Activated CD4-positive, alpha-beta memory T cell treated with anti-CD3 and anti-CD28 coated beads for 36 hours (primary cell): ENCODE data around the gene ISCA2. TPM values are rescaled to one million over a fixed set of nuclear protein-coding genes. Genes with fewer than 3 reads are reported as not detected.

ENCODE experiments used
- CTCF ChIA-PET: fragments of 350-600 bp; sonication (Branson Sonifier 250); formaldehyde crosslinking; loops from one replicate; lab custom pipeline; 2021; ENCODE audit warnings: antibody characterized with exemption, inconsistent platforms; lab: Charles Lee
- POLR2A ChIA-PET: fragments of 350-600 bp; sonication (Branson Sonifier 250); formaldehyde crosslinking; loops from one replicate; lab custom pipeline; 2021; ENCODE audit warnings: antibody characterized with exemption; lab: Charles Lee
- DNase-seq: peaks from one replicate; pipeline ENCODE4 v3.0.0-alpha.2; 2020
- H3K27ac Mint-ChIP-seq: one replicate; pipeline ENCODE4 v1.8.0; 2021; ENCODE audit warnings: mixed read lengths
- H3K27me3 Mint-ChIP-seq: one replicate; pipeline ENCODE4 v1.8.0; 2021; ENCODE audit warnings: mixed read lengths
- H3K36me3 Mint-ChIP-seq: one replicate; pipeline ENCODE4 v1.8.0; 2021; ENCODE audit warnings: mixed read lengths
- H3K4me1 Mint-ChIP-seq: one replicate; pipeline ENCODE4 v1.8.0; 2021; ENCODE audit warnings: low read depth, mixed read lengths
- H3K4me3 Mint-ChIP-seq: one replicate; pipeline ENCODE4 v1.8.0; 2021; ENCODE audit warnings: mild to moderate bottlenecking, mixed read lengths
- H3K9me3 Mint-ChIP-seq: one replicate; pipeline ENCODE4 v1.8.0; 2021; ENCODE audit warnings: mixed read lengths
- intact Hi-C: fragments of 100-400 bp; cut with micrococcal nuclease; formaldehyde crosslinking; loops from one replicate; pipeline ENCODE4 v1.15.1; 2023
- total RNA-seq, 2 experiments: library from RNA; stranded (reverse); gene quantifications; one replicate each; pipeline ENCODE4 v1.2.3, GENCODE V29; 2021

Gene ISCA2
- total RNA-seq, 2 experiments from 2014 or later = 33.6 to 35.2 TPM

DNA sequence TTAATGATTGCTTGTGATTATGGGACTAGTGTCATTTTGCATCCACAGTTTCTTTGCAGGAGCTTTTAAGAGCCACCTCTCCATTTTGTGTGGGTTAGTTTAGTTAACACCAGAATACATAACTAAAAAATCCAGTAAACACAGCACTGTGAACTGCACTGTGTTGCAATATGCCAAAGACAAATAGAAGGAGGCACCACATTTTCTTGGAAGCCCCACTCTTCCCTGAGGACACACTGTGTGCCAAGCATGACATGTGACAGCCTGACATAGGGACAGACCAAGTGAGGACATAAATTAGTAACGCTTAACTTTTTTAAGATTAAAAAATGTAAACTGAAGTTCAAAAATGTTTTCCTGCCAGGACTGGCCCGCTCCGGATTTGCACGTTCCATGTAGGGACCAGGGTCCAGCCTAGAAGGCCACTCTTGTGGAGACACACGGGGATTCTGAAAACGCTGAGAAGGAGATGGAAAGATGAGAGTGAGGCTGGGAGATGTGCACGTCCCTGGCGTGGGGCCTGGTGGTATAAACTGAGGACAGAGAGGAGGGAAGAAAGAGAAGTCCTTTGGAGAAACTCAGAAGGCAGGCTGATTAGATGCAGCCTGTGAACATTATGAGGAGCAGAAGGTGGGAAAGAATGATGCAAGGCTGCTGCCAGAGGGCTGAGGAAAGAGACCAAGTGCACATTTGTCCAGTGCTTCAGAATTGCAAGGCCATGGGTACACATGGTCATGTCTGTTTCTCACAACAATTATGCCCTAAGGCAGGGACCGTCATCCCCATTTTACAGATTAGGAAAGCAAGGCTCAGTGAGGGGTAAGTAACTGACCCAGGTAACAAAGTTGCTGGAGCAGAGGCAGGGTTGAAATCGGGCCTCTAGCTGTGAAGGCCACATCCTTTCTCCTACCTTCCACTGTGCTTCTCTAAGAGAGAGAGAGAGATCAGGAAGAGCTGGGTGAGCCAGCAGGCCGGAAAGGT lies 45.1 kb downstream of the ISCA2 start:
- H3K27me3 Mint-ChIP-seq = no peaks in the 10 kb centered on the region
- H3K27ac Mint-ChIP-seq = no peak overlapping the region
- no peak overlapping the region for H3K4me3 Mint-ChIP-seq
- no peaks in the 10 kb centered on the region for H3K9me3 Mint-ChIP-seq
- POLR2A ChIA-PET = no interaction called here
- intact Hi-C loops = no loop called here
- DNase-seq = no peak
- no peaks in the 10 kb centered on the region for H3K4me1 Mint-ChIP-seq
- CTCF ChIA-PET = no interaction called here
- no peaks in the 10 kb centered on the region for H3K36me3 Mint-ChIP-seq

DNA sequence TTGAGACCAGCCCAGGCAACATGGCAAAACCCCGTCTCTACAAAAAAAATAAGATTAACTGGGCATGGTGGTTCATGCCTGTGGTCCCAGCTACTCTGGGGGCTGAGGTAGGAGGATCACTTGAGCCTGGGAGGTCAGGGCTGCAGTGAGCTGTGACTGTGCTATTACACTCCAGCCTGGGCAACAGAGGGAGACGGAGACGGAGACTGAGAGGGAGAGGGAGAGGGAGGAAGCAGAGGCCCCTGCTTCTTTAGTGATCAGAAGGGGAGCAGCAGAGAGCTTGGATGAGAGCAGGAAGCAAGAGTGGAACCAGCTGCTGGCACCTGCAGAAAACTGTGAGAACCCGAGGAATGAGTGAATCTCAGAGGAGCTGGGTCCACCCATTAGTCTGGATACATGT lies 45.9 kb downstream of the ISCA2 start:
- Mint-ChIP-seq H3K27me3 (no peaks in the 10 kb centered on the region), H3K4me3 (no peak overlapping the region), H3K9me3 (no peaks in the 10 kb centered on the region), H3K4me1 (no peaks in the 10 kb centered on the region), H3K27ac (no peak overlapping the region), H3K36me3 (no peaks in the 10 kb centered on the region)
- intact Hi-C loops = no loop called here
- no peak for DNase-seq
- ChIA-PET POLR2A (no interaction called here), CTCF (no interaction called here)

DNA sequence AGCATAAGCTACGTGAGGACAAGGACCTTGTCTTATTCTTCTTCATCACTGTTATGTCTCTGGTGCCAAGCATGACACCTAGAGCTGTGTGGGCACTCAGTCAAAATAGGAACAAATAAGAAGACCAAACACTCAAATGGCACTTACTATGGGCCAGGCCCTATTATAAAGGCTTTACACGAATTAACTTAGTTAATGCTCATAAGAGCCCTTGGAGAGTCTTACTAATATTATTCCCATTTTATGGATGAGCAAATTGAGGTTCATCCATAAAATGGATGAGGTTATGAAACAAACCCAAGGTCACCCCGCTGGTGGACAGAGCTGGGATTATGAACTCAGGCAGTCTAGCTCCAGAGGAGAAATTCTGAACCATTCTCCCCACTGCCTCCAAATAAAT lies 47.7 kb downstream of the ISCA2 start:
- H3K4me1 Mint-ChIP-seq = no peaks in the 10 kb centered on the region
- intact Hi-C loops = no loop called here
- no peaks in the 10 kb centered on the region for H3K9me3 Mint-ChIP-seq
- H3K36me3 Mint-ChIP-seq = no peaks in the 10 kb centered on the region
- no peak overlapping the region for H3K4me3 Mint-ChIP-seq
- no peaks in the 10 kb centered on the region for H3K27me3 Mint-ChIP-seq
- ChIA-PET CTCF (no interaction called here), POLR2A (no interaction called here)
- no peak overlapping the region for H3K27ac Mint-ChIP-seq
- no peak for DNase-seq

DNA sequence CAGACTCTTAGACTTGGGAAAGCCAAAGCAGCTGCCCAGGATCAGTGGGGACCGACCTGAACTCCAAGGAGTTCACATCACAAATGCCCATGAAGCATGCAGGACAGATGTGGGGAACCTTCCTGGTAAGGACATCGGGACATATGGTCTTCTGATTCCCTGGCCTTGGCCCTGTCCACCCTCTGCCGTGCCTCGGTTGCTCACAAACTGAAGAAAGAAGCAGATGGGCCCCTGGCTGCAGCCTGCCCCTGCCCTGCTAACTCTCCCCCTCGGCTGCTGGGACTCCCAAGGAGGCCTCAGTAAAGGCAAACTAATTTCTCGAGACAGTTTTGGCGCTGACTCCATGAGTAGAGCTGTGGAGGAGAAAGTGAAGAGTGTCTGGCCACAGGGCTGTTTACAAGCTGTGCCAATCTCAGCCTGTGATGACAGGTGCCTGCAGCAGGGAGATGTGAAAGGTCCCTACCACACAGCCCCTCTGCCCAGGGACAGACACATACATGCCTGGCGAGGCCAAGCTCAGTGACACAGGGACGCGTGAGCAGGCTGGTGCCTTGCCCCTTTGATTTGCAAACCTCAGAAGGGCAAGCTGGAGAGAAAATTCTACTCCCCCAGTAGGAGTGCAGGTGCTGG lies 48.6 kb downstream of the ISCA2 start:
- Mint-ChIP-seq H3K36me3 (no peaks in the 10 kb centered on the region), H3K27me3 (no peaks in the 10 kb centered on the region), H3K9me3 (no peaks in the 10 kb centered on the region), H3K4me1 (no peaks in the 10 kb centered on the region), H3K4me3 (no peak overlapping the region), H3K27ac (no peak overlapping the region)
- CTCF ChIA-PET = interaction anchor here (0.5 to 1.1 kb wide), 2 partner anchors 85 to 401 kb away, joined by 3 read pairs; no protein-coding TSS in a partner anchor
- no peak for DNase-seq
- intact Hi-C loops = no loop called here
- POLR2A ChIA-PET = no interaction called here

DNA sequence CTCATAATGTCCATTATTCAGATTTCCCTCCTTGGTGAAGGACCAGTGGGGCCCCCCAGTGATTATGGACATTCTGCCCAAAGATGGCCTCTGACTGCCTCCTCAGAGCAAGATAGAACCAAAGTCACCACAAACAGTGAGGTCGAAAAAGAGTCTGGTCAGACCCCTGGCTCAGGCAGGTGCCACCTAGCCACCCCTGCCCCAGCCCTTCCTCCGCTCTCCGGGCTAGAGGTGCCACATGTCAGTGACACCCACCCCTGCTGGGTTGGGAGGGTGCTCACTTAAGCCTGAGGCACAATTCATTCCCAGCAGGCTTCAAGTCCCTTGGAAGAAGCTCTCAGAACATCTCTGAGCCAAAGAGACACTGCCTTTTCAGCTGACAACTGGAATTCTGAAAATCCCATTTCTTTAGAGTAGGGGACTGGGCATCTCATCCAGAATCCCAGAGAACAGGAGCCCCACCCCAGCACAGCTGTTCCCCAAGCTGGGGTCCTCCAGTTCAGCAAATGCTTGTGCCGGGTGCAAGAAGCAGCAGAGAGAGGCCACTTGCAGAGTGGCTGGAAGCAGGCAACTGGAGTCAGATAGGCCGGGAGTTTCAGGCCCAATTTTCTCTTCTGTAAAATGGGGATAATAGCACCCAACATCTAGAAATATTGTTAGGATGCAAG lies 50.3 kb downstream of the ISCA2 start:
- H3K4me1 Mint-ChIP-seq = no peaks in the 10 kb centered on the region
- ChIA-PET POLR2A (no interaction called here), CTCF (interaction anchor here (0.5 kb wide), 1 partner anchor 124 kb away, joined by 4 read pairs; no protein-coding TSS in a partner anchor)
- no peak overlapping the region for H3K4me3 Mint-ChIP-seq
- no peaks in the 10 kb centered on the region for H3K27me3 Mint-ChIP-seq
- H3K36me3 Mint-ChIP-seq = no peaks in the 10 kb centered on the region
- H3K27ac Mint-ChIP-seq = no peak overlapping the region
- intact Hi-C loops = no loop called here
- no peak for DNase-seq
- H3K9me3 Mint-ChIP-seq = no peaks in the 10 kb centered on the region

DNA sequence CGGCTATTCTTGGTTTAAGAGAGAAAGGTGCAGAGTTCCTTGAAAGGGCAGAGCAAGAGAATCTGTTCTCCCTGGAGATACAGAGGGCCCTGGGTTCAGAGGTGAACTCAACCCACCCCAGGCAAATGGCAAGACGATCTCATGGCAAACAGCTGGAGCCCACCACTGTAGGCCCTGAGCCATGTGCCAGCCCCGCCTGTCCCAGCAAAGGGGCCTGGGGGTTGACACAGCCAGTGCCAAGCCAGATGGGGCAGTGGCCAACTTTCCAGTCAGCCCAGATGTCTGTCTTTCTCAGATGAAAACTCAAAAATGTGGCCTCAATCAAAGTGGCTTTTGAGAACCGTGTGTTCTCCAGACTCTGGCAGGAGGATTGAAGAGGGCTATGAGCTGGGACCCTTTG lies 51.8 kb downstream of the ISCA2 start:
- intact Hi-C loops = no loop called here
- H3K4me1 Mint-ChIP-seq = no peaks in the 10 kb centered on the region
- H3K36me3 Mint-ChIP-seq = no peaks in the 10 kb centered on the region
- POLR2A ChIA-PET = no interaction called here
- DNase-seq = no peak
- H3K27ac Mint-ChIP-seq = no peak overlapping the region
- no peak overlapping the region for H3K4me3 Mint-ChIP-seq
- CTCF ChIA-PET = no interaction called here
- H3K9me3 Mint-ChIP-seq = no peaks in the 10 kb centered on the region
- no peaks in the 10 kb centered on the region for H3K27me3 Mint-ChIP-seq

DNA sequence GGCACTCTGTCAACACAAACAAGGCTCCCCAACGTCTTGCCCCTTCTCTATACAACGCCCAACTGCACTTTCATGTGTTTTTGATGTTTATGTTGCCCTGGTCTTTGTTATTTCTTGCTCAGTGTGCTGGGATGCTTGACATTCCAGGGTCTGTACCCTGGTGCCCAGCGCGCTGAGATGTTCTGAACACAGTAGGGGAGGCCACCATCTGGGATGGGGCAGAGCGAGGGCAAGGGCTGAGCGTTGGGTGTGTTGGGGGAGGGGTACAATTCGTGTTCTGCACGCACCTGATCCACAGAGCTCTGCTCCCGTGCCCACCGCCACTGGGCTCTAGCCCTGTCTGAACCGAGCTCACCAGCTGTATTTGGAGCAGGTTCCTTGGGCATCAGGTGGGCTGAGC lies 52.9 kb downstream of the ISCA2 start:
- Mint-ChIP-seq H3K9me3 (no peaks in the 10 kb centered on the region), H3K36me3 (no peaks in the 10 kb centered on the region), H3K27me3 (no peaks in the 10 kb centered on the region), H3K4me3 (no peak overlapping the region), H3K27ac (no peak overlapping the region), H3K4me1 (no peaks in the 10 kb centered on the region)
- POLR2A ChIA-PET = no interaction called here
- no peak for DNase-seq
- intact Hi-C loops = no loop called here
- CTCF ChIA-PET = no interaction called here

Other genes starting within 250 kb of the ISCA2 start
- gene ABCD4, start 190.8 kb upstream of the ISCA2 start, total RNA-seq = 10 to 100 TPM; 42.7 to 47.7 TPM
- gene VRTN, start 145.3 kb upstream of the ISCA2 start, total RNA-seq = not detected
- gene SYNDIG1L, start 67.6 kb upstream of the ISCA2 start, total RNA-seq = not detected
- 10 to 100 TPM; 44.6 to 46.3 TPM for gene NPC2, start 460 bp upstream of the ISCA2 start, total RNA-seq
- under 1 TPM; 0.10 to 0.31 TPM for gene LTBP2, start 118.5 kb downstream of the ISCA2 start, total RNA-seq
- gene AREL1, start 219.3 kb downstream of the ISCA2 start, total RNA-seq = 10 to 100 TPM; 31.9 to 34.6 TPM
- gene FCF1, start 219.4 kb downstream of the ISCA2 start, total RNA-seq = 10 to 100 TPM; 72.1 to 72.5 TPM